IMR-90 (cell line): ENCODE measurements around the gene NPR2. TPM values are rescaled to one million over a fixed set of nuclear protein-coding genes. Genes with fewer than 3 reads are reported as not detected.

Source experiments
- ATAC-seq: fragments of 200-7000 bp; cut with Tn5 transposase; 2 replicates; pipeline ENCODE4 v1.9.1; 2020; ENCODE audit warnings: low read depth, mild to moderate bottlenecking, moderate library complexity
- BruUV-seq: library from RNA; stranded (reverse); fragments of 400-500 nt; replicated peaks from 2 replicates; lab custom pipeline; 2021; lab: Mats Ljungman, UMichigan
- CTCF ChIA-PET: fragments of 300-600 bp; formaldehyde crosslinking; extraction: SDS; loops from one replicate; lab custom pipeline; 2021; ENCODE audit warnings: antibody characterized with exemption; lab: Yijun Ruan, JAX
- POLR2A ChIA-PET: fragments of 300-600 bp; sonication (Branson Sonifier 250); formaldehyde crosslinking; loops from one replicate; lab custom pipeline; 2022; ENCODE audit warnings: antibody characterized with exemption; ENCODE audit not compliant: unreplicated experiment; lab: Charles Lee
- DNase-seq: peaks from one replicate; pipeline ENCODE4 v3.0.0; 2013
- H2AFZ ChIP-seq: replicated peaks from 2 replicates; pipeline ENCODE3; 2013; ENCODE audit warnings: low read length, mild to moderate bottlenecking; ENCODE audit not compliant: poor library complexity
- H2AK5ac ChIP-seq: 2 replicates; pipeline ENCODE4 v1.6.1; 2013; ENCODE audit warnings: low read depth, low read length, inconsistent platforms
- H2AK9ac ChIP-seq: replicated peaks from 2 replicates; pipeline ENCODE3; 2013; ENCODE audit warnings: mild to moderate bottlenecking, low read depth, low read length, moderate library complexity; ENCODE audit not compliant: poor library complexity
- H2BK120ac ChIP-seq: 2 replicates; pipeline ENCODE4 v1.6.1; 2013; ENCODE audit warnings: low read depth, low read length, inconsistent platforms
- H2BK15ac ChIP-seq: 3 replicates; pipeline ENCODE4 v1.6.1; 2013; ENCODE audit warnings: low read depth, low read length, inconsistent platforms
- H2BK20ac ChIP-seq: 2 replicates; pipeline ENCODE4 v1.6.1; 2013; ENCODE audit warnings: low read depth, mild to moderate bottlenecking, inconsistent platforms, low read length, moderate library complexity
- H2BK5ac ChIP-seq: 2 replicates; pipeline ENCODE4 v1.6.1; 2013; ENCODE audit warnings: mild to moderate bottlenecking, low read depth, low read length, inconsistent platforms; ENCODE audit not compliant: poor library complexity, severe bottlenecking
- H3K14ac ChIP-seq: replicated peaks from 2 replicates; pipeline ENCODE4 v1.6.1; 2013; ENCODE audit warnings: low read depth, low read length, inconsistent platforms
- H3K18ac ChIP-seq: 2 replicates; pipeline ENCODE4 v1.6.1; 2013; ENCODE audit warnings: low read depth, low read length, control low read depth
- H3K23ac ChIP-seq: 2 replicates; pipeline ENCODE4 v1.6.1; 2013; ENCODE audit warnings: low read depth, low read length, inconsistent platforms
- H3K27ac ChIP-seq: 2 replicates; pipeline ENCODE4 v1.5.1; 2013; ENCODE audit warnings: mild to moderate bottlenecking, control low read depth, low read length; ENCODE audit not compliant: insufficient read depth
- H3K27me3 ChIP-seq: 2 replicates; pipeline ENCODE4 v1.6.1; 2013; ENCODE audit warnings: low read length; ENCODE audit not compliant: control insufficient read depth, insufficient read depth
- H3K36me3 ChIP-seq: 2 replicates; pipeline ENCODE4 v1.6.1; 2013; ENCODE audit warnings: low read length, mixed read lengths; ENCODE audit not compliant: control insufficient read depth, insufficient read depth
- H3K4ac ChIP-seq: 2 replicates; pipeline ENCODE4 v1.6.1; 2013; ENCODE audit warnings: low read depth, low read length, inconsistent platforms
- H3K4me1 ChIP-seq: 2 replicates; pipeline ENCODE4 v1.6.1; 2013; ENCODE audit warnings: low read length, mixed read lengths; ENCODE audit not compliant: control insufficient read depth, insufficient read depth
- H3K4me2 ChIP-seq: 2 replicates; pipeline ENCODE4 v1.6.1; 2013; ENCODE audit warnings: low read depth, mild to moderate bottlenecking, control low read depth, low read length, moderate library complexity
- H3K4me3 ChIP-seq: 2 replicates; pipeline ENCODE4 v1.5.1; 2013; ENCODE audit warnings: low read depth, mild to moderate bottlenecking, control low read depth, low read length, moderate library complexity; ENCODE audit not compliant: insufficient read depth
- H3K56ac ChIP-seq: 2 replicates; pipeline ENCODE4 v1.6.1; 2013; ENCODE audit warnings: low read length, inconsistent platforms; ENCODE audit not compliant: insufficient read depth; ENCODE audit errors: extremely low read depth
- H3K79me1 ChIP-seq, 2 experiments: 2 replicates each; pipeline ENCODE4 v1.6.1; 2013; ENCODE audit warnings: low read length in 2 of 2, inconsistent platforms in 1 of 2, low read depth in 1 of 2
- H3K9ac ChIP-seq: 2 replicates; pipeline ENCODE4 v1.6.1; 2013; ENCODE audit warnings: low read depth, low read length, control low read depth
- H3K9me1 ChIP-seq: 2 replicates; pipeline ENCODE4 v1.6.1; 2013; ENCODE audit warnings: low read length, inconsistent platforms; ENCODE audit not compliant: insufficient read depth
- H3K9me3 ChIP-seq: 2 replicates; pipeline ENCODE4 v1.6.1; 2013; ENCODE audit warnings: low read length; ENCODE audit not compliant: control insufficient read depth, insufficient read depth
- H4K20me1 ChIP-seq: 2 replicates; pipeline ENCODE4 v1.6.1; 2013; ENCODE audit warnings: low read length, inconsistent platforms; ENCODE audit not compliant: insufficient read depth
- H4K5ac ChIP-seq: 2 replicates; pipeline ENCODE4 v1.6.1; 2013; ENCODE audit warnings: mild to moderate bottlenecking, low read depth, low read length, control low read depth
- H4K8ac ChIP-seq, 2 experiments: 2 replicates each; pipeline ENCODE4 v1.6.1; 2013; ENCODE audit warnings: low read depth in 2 of 2, low read length in 2 of 2, control low read depth in 1 of 2, inconsistent platforms in 1 of 2
- H4K91ac ChIP-seq: 2 replicates; pipeline ENCODE4 v1.6.1; 2013; ENCODE audit warnings: low read depth, low read length, inconsistent platforms; ENCODE audit not compliant: insufficient read depth
- BHLHE40 ChIP-seq: fragments of 150-350 bp; IDR thresholded peaks from 2 replicates; pipeline ENCODE4 v1.6.1; 2016; ENCODE audit warnings: mild to moderate bottlenecking, low read depth, low read length
- CEBPB ChIP-seq: IDR thresholded peaks from 2 replicates; pipeline ENCODE4 v1.6.1; 2012; ENCODE audit warnings: low read depth, low read length, improper control_type of control experiment
- CHD1 ChIP-seq: IDR thresholded peaks from 2 replicates; pipeline ENCODE4 v1.6.1; 2012; ENCODE audit warnings: low read depth, low read length, improper control_type of control experiment
- FOS ChIP-seq: fragments of 150-350 bp; IDR thresholded peaks from 2 replicates; pipeline ENCODE4 v1.6.1; 2016; ENCODE audit warnings: low read depth, low read length
- MAFK ChIP-seq: IDR thresholded peaks from 2 replicates; pipeline ENCODE4 v1.6.1; 2012; ENCODE audit warnings: low read depth, low read length, improper control_type of control experiment
- MAZ ChIP-seq: IDR thresholded peaks from 2 replicates; pipeline ENCODE4 v1.6.1; 2012; ENCODE audit warnings: low read depth, mild to moderate bottlenecking, low read length, improper control_type of control experiment, moderate library complexity, borderline replicate concordance
- MXI1 ChIP-seq: IDR thresholded peaks from 2 replicates; pipeline ENCODE4 v1.6.1; 2012; ENCODE audit warnings: low read depth, mild to moderate bottlenecking, low read length, moderate library complexity, borderline replicate concordance
- NFE2L2 ChIP-seq: fragments of 150-350 bp; IDR thresholded peaks from 2 replicates; pipeline ENCODE4 v1.6.1; 2016; ENCODE audit warnings: low read depth, mild to moderate bottlenecking, low read length
- POLR2A ChIP-seq: IDR thresholded peaks from 2 replicates; pipeline ENCODE4 v1.6.1; 2012; ENCODE audit warnings: mild to moderate bottlenecking, low read depth, low read length
- RCOR1 ChIP-seq: IDR thresholded peaks from 2 replicates; pipeline ENCODE4 v1.6.1; 2012; ENCODE audit warnings: mild to moderate bottlenecking, low read length, improper control_type of control experiment; ENCODE audit not compliant: insufficient replicate concordance
- RFX5 ChIP-seq: IDR thresholded peaks from 2 replicates; pipeline ENCODE4 v1.8.0; 2012; ENCODE audit warnings: low read depth, mild to moderate bottlenecking, low read length, moderate library complexity
- SMC3 ChIP-seq: fragments of 150-350 bp; IDR thresholded peaks from 2 replicates; pipeline ENCODE4 v1.6.1; 2016; ENCODE audit warnings: low read depth, mild to moderate bottlenecking, antibody characterized with exemption, low read length, moderate library complexity
- WGBS, 2 experiments: methylation state at CpG; one replicate each; pipeline versions ENCODE4 v1.1.5 to v1.1.7; 2013; ENCODE audit warnings: missing lambda C conversion rate in 2 of 2; ENCODE audit not compliant: insufficient read length in 1 of 2; ENCODE audit errors: extremely low coverage in 2 of 2; 5-methylcytosine and 5-hydroxymethylcytosine counted together
- dilution Hi-C: fragments of 300-500 bp; cut with HindIII; formaldehyde crosslinking; loops from one replicate; pipeline ENCODE4 v1.14.3; 2018; ENCODE audit warnings: low sequenced_read_pairs; ENCODE audit not compliant: unreplicated experiment
- in situ Hi-C: fragments of 300-500 bp; cut with MboI; formaldehyde crosslinking; loops from 3 replicates; pipeline ENCODE4 v1.14.3; 2019; ENCODE audit warnings: low sequenced_read_pairs, inconsistent platforms, mixed read lengths
- intact Hi-C: fragments of 100-400 bp; cut with micrococcal nuclease; formaldehyde crosslinking; loops from 2 replicates; pipeline ENCODE4 v1.10.0; 2022
- polyA plus RNA-seq, 3 experiments: library from polyadenylated mRNA; depleted of rRNA; stranded (reverse); fragments of >200 nt; gene quantifications; 2 replicates each; pipeline ENCODE4 v1.2.3, GENCODE V29; 2012; ENCODE audit warnings: low replicate concordance in 1 of 3
- total RNA-seq: library from RNA; depleted of rRNA; stranded (reverse); fragments of >200 nt; gene quantifications from 2 replicates; pipeline ENCODE4 v1.2.3, GENCODE V29; 2012
- TF ChIP-seq, protein P1 (sequence below): fragments of 150-350 bp; IDR thresholded peaks from 2 replicates; pipeline ENCODE4 v1.6.1; 2017; ENCODE audit warnings: mild to moderate bottlenecking, antibody characterized with exemption, low read length, low read depth

Gene NPR2
- total and polyA plus RNA-seq, 2 of the 4 experiments (the other 2 are of a cell fraction) = 5.2 to 35.7 TPM

DNA sequence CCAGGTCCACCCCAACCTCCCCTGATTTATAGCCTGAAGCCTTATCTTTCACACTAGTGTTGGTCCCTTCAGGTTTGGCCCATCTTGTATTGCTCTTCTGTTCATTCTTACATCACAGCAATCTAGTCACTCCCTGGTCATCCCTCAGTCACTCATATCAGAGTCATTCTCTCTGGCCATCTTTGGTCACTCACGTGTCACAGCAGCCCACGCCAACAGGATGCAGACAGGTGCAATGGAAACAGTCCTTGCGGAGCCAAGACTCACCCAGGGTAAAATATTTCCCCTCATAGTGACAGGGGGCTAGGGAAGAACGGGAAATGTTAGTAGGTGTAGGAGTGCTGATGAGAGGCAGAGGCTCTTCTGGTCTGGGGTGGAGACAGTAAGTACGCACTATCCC, 37.9 kb upstream of the NPR2 start:
- no peak overlapping the region for H3K56ac ChIP-seq
- dilution Hi-C loops (no loop called here), in situ Hi-C loops (no loop called here), intact Hi-C loops (no loop called here)
- H2AFZ ChIP-seq = no peak overlapping the region
- ChIA-PET POLR2A (no interaction called here), CTCF (no interaction called here)
- peaks cover 40% of the 10 kb centered on the region for H3K36me3 ChIP-seq
- H3K79me1 ChIP-seq = peaks cover 17 to 23% of the 10 kb centered on the region in 2 experiments
- H2BK15ac ChIP-seq = no peak overlapping the region
- no peak overlapping the region for H3K23ac ChIP-seq
- peaks cover 2% of the 10 kb centered on the region for H4K20me1 ChIP-seq
- H3K14ac ChIP-seq = no peak overlapping the region
- WGBS, 2 experiments = no CpG with 5 or more reads among the region's 5 CpGs
- H2AK5ac ChIP-seq = no peak overlapping the region
- no peak overlapping the region for H3K4ac ChIP-seq
- no peak overlapping the region for H2BK120ac ChIP-seq
- H2AK9ac ChIP-seq = no peak overlapping the region
- H3K27ac ChIP-seq = no peak overlapping the region
- ATAC-seq (no peak), DNase-seq (no peak)
- TF ChIP-seq NFE2L2 = no peak
- no peak for TF ChIP-seq FOS
- no peak for TF ChIP-seq CHD1
- no peak for TF ChIP-seq MXI1
- no peak for TF ChIP-seq RFX5
- no peak for TF ChIP-seq CEBPB
- no peak for TF ChIP-seq BHLHE40
- TF ChIP-seq MAFK = no peak
- no peak for TF ChIP-seq POLR2A
- TF ChIP-seq MAZ = no peak
- TF ChIP-seq RCOR1 = no peak
- TF ChIP-seq SMC3 = no peak
- TF ChIP-seq, protein P1, sequence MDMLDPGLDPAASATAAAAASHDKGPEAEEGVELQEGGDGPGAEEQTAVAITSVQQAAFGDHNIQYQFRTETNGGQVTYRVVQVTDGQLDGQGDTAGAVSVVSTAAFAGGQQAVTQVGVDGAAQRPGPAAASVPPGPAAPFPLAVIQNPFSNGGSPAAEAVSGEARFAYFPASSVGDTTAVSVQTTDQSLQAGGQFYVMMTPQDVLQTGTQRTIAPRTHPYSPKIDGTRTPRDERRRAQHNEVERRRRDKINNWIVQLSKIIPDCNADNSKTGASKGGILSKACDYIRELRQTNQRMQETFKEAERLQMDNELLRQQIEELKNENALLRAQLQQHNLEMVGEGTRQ = no peak
- no peak overlapping the region for H4K91ac ChIP-seq
- no peak overlapping the region for H4K8ac ChIP-seq
- no peak overlapping the region for H3K4me2 ChIP-seq
- H3K9me3 ChIP-seq = no peaks in the 10 kb centered on the region
- H3K27me3 ChIP-seq = peaks cover 2% of the 10 kb centered on the region; the same call in 1 of the 2 replicates
- H2BK20ac ChIP-seq = no peak overlapping the region
- H3K9me1 ChIP-seq = peaks cover 9% of the 10 kb centered on the region
- no TSS peak for BruUV-seq
- H3K18ac ChIP-seq = no peak overlapping the region
- peaks cover 13% of the 10 kb centered on the region for H3K4me1 ChIP-seq
- H3K4me3 ChIP-seq = no peak overlapping the region
- no peak overlapping the region for H3K9ac ChIP-seq
- no peak overlapping the region for H2BK5ac ChIP-seq
- H4K5ac ChIP-seq = no peak overlapping the region
